Limb (tissue), 2 donors: ENCODE measurements around the gene UGP2.
"Not testable (repeated sequence)": the region's sequence is repeated elsewhere in the genome, so short reads cannot be mapped to it uniquely, and the experiment has no call there.

Source experiments
- DNase-seq, 2 donors: peaks; one replicate each; pipeline ENCODE4 v3.0.0-alpha.2; 2016; ENCODE audit errors: extremely low spot score in 2 of 2

UGP2 gene

DNA sequence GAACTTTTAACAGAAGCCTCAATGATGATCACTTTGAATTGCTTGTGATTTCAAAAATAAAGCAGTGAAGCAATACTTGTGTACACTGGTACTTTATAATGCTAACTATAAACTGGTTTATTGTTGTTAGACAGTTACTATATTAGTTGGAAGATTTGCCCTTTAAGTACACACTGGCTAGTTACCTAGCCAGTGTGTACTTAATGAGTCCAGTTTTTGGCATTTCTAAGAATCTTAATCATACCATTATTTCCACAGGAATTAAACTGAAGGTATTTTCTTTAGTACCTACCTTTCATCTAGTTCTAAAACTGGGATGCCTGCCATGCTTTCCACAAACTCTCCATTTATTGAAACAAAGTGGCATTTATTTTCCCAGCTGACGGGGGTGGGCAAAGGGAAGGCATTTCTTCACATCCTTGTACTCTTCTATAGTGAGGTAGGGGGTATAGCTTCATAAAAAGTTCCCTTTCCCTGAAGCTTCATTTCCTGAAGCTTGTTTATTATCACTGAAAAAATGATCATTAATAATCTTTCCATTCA, 49.9 kb downstream of the UGP2 start:
- no peak for DNase-seq

DNA sequence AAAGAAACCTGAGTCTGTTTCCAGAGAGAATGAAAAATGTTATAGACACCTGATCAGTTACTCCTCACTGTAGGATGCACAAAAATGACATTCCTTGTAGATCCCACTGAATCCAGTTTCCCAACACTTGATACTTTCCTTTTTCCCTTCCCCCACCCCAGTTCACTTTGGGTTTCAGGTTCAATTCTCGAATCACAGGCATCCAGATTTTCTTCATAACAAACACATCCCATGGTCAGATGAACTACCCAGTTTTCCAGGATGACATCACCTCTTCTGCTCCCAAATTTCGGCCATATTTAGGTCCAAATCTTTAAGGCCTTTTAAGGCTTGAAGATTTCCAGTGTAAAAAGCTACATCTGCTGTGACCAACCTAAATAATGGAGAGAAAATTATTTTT, 51.5 kb downstream of the UGP2 start:
- no peak for DNase-seq

DNA sequence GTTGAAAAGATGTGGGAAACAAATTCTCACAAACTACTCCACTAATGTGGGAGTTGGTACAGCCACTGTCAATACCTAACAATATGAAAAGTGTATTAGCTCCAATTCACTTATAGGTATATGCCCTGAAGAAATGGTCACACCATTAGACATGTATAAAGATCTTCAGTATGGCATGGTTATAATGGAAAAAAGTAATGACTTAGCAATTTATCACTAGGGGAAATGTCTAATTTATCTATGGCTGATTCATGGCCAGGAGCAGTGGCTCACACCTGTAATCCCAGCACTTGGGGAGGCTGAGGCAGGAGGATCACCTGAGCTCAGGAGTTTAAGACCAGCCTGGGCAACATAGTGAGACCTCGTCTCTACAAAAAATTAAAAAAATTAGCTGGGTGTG, 52.5 kb downstream of the UGP2 start:
- DNase-seq: no peak

DNA sequence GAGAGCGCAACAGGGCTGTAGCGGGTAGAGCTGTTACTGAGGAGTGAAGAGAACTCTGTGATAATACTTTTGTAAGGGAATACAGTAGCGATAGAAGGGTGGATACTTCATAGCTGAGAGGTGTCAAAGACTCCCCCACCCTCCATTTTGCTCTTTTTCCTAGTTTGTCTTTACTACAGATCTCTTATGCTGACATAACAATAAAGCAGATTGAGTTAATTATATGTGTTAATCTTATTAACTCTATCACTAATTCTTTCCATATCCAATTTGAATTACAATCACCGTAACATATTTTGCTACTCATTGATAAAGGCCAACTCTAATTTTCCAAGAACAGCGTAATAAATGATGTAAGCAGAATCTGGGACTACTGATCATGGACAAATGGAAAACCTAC, 57.1 kb downstream of the UGP2 start:
- no peak for DNase-seq

DNA sequence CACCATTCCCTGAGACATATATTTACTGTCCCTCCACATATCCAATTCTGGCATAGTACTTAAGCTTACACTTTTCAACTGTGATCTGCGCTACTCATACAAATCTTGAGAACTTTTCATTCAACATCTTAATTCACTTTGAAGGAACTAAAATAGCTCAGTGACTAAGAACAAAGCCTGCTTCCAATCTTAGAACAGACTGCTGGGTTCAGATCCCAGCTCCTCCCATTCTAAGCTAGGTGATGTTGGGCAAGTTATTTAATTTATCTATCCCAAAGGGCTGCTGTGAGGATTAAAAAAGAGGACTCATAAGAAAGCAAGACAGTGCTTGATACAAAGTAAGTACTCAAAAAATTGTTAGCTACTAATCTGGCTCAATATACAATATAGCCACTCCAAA, 57.9 kb downstream of the UGP2 start:
- DNase-seq: no peak

DNA sequence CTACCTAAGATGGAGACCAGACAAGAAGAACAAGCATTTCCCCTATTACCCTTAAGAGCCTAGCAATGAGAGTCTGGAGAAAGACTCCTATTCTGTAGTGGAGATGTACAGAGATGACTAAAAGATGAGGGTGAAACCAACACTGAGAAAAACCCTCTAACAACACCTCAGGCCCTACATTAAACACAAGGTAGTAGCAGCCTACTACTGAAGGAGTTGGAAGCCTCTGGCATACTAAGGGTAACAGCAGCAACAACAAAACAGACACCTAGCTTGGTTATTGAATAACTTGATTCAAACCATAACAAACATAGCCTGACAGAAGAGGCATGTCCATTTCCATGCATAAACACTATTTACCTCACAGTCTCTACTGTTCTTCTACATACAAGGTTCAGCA, 60.5 kb downstream of the UGP2 start:
- no peak for DNase-seq

DNA sequence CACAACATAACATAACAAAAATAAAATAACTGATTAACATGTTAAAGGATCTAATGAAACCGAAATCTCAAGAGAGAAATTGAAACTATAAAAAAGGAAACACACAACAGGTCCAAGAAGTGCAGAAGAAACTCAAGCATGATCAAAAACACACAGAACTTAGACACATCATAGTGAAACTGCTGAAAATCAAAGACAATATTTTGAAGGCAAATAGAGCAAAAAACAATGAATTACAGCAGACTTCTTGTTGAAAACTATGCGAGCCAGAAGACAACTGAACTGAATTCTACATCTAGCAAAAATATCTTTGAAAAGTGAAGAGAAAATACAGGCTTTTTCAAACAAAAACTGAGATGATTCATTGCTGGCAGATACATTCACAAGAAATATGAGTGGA, 61.3 kb downstream of the UGP2 start:
- DNase-seq: no peak

DNA sequence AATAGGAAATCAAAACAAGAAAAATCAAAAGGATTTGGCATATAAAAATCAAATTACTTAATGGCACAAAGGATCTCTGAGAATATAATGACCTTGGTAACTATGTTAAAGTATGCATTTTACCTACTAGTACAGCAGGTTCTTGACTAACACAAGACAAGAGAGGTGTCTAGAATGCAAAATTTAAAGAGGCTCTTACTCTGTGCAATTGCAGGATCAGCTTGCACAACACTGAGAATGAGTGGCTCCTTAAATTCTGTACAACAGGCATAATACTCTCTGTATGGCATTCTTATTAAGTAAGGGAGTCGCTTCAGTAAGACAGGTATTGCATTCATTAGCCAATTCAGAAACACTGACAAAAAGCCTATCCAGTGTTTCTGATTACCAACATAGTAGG, 72.6 kb downstream of the UGP2 start:
- no peak for DNase-seq

DNA sequence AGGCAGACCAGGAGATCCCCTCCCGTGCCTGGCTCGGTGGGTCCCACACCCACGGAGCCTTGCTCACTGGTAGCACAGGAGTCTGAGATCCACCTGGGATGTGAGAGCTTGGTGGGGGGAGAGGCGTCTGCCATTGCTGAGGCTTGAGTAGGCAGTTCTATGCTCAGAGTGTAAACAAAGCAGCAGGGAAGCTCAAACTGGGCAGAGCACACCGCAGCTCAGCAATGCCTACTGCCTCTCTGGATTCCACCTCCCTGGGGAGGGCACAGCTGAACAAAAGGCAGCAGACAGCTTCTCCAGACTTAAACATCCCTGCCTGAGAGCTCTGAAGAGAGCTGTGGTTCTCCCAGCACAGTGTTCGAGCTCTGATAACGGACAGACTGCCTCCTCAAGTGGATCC, 85.1 kb downstream of the UGP2 start:
- no peak for DNase-seq

DNA sequence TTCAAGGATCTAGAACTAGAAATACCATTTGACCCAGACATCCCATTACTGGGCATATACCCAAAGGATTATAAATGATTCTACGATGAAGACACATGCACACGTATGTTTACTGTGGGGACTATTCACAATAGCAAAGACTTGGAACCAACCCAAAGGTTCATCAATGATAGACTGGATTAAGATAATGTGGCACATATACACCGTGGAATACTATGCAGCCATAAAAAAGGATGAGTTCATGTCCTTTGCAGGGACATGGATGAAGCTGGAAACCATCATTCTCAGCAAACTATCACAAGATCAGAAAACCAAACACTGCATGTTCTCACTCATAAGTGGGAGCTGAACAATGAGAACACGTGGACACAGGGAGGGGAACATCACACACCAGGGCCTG, 90.4 kb downstream of the UGP2 start:
- DNase-seq: not testable (repeated sequence)
